HG02588 (cell line): ENCODE results near the gene KCNE2.
A peak's percentile ranks its signal among the peaks of the same experiment; 100 is the strongest.

Experiments used
- ATAC-seq: cut with Tn5 transposase; IDR thresholded peaks from one replicate; pipeline ENCODE4 v1.9.1; 2021; ENCODE audit warnings: mild to moderate bottlenecking, moderate library complexity; ENCODE audit not compliant: unreplicated experiment

The KCNE2 gene, protein sequence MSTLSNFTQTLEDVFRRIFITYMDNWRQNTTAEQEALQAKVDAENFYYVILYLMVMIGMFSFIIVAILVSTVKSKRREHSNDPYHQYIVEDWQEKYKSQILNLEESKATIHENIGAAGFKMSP

GRCh38 chr21:34363733-34364132 lies at the start of gene KCNE2:
Gene KCNE2, plus strand, starts transcription at chr21:34364006. Its CDS starts 6,473 bp downstream, at chr21:34370479.
- no peak for ATAC-seq

GRCh38 chr21:34319585-34319984 lies 44.2 kb upstream of the KCNE2 start:
- ATAC-seq: no peak

DNA sequence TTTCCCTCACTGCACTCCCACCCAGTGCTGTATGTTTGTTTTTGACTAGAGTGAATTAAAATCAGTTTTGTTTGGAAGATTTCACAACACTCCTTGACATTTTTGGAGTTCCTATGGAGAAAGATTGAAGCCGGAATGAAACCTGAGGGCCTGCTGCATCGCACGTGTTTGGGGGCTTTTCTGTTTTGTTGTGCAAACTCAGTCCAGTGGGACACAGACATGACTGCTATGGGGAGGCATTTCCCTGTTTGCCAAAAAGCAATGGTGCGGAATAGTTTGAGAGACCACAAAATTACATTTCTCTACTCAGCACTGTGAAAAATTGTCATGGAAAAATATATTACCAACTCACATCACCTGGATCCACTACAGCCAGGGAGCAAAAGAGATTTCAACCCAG lies 43.8 kb upstream of the KCNE2 start:
- no peak for ATAC-seq

DNA sequence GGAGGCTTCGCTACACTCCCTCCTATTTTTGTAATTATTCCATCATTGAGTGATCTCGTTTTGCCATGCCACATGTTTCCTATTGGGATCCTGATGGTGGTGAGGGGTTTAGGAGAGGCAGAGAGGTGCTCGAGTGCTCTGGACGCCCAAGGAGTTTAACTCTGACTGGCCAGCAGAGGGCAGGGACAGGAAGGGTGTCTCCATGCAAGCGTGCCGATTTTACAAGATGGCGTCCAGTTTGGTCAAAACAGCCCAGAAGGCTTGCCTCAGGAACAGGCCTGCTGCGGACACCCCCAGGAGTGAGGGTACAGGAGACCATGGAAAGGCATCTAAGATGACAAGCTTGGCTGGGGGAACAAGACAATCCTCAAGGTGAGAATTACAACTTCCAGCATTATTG lies 33.8 kb upstream of the KCNE2 start:
- no peak for ATAC-seq

DNA sequence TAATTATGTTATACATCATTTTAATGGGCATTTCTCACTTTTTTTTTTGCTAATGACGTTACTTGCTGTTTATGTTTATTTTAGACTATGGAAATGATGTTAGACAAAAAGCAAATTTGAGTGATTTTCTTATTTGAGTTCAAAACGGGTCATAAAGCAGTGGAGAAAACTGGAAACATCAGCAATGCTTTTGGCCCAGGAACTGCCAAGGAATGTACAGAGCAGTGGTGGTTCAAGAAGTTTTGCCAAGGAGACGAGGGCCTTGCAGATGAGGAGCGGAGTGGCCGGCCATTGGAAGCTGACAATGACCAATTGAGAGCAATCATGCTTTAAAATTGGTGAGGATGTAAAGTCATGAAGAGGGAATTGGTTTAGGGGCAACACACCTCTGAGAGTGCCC lies 32.1 kb upstream of the KCNE2 start:
- ATAC-seq: no peak

- ATAC-seq: no peak
Observed at GRCh38 chr21:34332347-34332746, 31.5 kb upstream of the KCNE2 start.

- ATAC-seq: no peak
Observed at GRCh38 chr21:34333121-34333739, 30.6 kb upstream of the KCNE2 start.

- ATAC-seq: no peak
Observed at GRCh38 chr21:34335316-34335715, 28.5 kb upstream of the KCNE2 start.

DNA sequence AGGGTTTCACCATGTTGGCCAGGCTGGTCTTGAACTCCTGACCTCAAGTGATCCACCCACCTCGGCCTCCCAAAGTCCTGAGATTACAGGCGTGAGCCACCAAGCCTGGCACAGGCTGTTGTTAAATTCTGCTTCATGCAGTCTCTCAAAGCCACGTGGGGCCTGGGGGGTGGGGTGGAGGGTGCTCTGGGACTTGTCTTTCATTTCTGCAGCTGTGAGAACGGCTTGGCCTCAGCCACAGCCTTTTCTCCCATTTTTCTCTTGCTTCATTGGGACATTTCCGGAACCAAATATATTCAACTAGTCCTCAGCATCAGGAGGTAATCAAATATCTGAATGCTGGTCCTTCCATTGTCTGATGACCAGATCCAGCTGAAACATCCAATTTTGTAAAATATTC lies 27.6 kb upstream of the KCNE2 start:
- no peak for ATAC-seq

- no peak for ATAC-seq
Observed at GRCh38 chr21:34336756-34337391, 26.9 kb upstream of the KCNE2 start.

GRCh38 chr21:34337741-34338140 lies 26.1 kb upstream of the KCNE2 start:
- no peak for ATAC-seq

DNA sequence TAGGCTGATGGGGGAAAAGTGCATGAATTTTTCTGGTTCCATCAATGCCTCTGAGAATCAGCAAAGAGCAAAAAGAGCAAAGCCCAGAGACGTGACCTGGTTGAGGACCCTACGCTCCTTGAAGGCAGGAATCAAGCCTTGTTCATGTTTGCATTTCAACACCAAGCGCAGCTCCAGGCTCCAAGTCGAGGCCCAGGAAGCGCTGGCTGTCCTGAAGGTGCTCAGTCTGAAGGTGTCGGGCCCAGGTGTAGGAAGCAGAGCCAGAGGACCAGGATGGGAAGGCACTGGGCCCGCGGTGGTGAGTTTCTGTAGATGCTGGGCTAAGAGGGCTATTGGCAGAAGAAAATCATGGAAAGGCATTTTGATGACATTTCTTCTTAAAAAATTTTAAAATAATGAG lies 25.6 kb upstream of the KCNE2 start:
- ATAC-seq: no peak

GRCh38 chr21:34340061-34340460 lies 23.7 kb upstream of the KCNE2 start:
- ATAC-seq: no peak

GRCh38 chr21:34342476-34342875 lies 21.3 kb upstream of the KCNE2 start:
- no peak for ATAC-seq

DNA sequence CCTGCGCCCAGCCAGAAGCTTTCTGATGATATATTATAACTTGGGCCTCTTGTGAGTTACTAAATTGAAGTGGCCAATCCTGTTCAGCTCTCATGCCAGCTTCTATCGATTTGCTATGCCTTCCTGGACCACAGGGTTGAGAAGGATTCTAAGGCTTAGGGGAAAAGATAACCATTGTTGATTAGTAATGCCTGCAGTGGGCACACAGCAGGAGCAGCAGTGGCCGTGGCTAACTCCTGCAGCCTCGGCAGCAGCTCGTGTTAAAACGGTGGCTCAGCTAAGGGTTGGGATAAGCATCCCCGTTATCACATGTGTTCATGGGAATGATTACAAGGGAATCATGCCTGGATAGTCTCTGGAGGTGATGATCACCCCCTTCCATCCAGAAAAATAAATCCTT lies 20.5 kb upstream of the KCNE2 start:
- ATAC-seq: no peak

DNA sequence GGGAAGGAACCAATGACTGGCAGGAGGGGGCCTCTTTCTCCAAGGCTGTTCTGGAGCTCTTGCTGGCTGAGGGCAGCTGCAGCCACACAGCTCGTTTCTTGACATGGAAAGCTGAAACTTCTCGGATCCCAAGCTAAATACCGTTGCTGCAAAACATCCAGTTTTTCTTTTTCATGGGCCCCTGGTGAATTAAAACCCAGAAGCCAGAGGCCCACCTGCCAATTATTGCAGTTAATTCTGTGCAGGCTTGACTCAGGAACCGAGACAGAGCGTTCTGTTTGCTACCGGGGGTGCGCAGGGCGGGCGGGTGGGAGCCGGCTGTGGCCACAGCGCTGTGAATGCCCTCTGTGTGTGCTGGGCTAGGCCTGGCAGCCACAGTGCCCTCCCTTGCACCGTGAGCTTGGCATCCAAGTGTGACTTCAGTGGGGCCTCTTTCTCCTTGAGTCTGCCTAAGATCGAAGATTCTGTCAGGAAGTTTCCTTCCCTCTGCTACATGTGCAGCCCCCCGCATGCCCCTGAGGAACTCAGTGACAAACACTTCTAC lies 19.9 kb upstream of the KCNE2 start:
- no peak for ATAC-seq

DNA sequence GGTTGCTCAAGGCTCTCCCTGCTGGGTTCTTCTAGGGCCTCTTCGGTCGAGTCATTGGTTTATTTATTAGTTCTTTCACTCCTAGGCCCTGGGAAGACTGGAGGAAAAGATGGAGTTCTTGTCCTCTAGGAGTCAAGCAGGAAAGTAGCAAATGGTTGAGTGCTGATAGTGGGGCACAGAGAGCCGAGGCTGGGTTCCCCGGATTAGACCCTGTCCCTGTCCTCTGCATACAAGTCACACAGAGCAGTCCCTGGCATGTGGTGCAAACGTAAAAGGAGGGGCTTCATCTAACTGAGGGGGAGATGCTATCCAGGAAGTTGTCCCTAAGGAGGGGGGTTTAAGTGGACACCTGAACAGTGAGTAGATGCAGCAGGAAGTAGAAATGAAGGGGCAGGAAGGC lies 19.2 kb upstream of the KCNE2 start:
- no peak for ATAC-seq

DNA sequence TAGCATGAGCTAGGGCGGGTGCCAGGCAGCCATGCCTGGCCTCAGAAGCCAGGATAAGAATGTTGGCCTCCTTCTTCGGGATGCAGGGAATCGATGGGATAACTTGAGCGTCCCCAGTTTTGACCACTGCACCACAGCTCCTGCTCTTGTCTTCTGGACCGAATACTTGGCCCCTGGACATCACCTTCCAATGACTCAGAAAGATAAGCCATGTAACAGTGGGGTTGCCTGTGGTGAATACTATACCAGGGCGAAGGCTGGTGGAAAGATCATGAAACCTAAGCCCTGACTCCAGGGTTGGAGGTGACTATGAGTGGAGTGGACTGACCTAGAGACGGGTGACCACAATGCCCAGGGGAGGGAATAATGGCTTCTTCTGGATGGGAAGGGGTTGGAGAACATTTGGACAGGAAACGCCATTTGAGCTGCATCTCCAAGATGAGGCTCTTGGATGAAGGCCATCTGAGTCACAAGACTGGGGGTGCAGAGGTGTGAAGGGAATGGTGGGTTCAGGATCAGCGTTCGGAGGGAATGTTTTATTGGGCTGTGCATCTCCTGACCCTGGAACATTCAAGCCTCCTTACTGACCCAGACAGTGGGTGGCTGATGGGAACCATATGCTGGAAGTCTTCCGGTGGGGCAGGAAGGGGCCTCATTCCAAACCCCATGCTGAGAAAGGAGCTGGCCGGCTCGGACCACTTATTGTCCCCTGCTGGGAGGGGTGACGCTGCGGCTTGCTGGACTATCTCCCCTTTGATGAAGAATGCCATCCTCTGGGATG lies 18.5 kb upstream of the KCNE2 start:
- no peak for ATAC-seq

- no peak for ATAC-seq
Observed at GRCh38 chr21:34345892-34346291, 17.9 kb upstream of the KCNE2 start.

DNA sequence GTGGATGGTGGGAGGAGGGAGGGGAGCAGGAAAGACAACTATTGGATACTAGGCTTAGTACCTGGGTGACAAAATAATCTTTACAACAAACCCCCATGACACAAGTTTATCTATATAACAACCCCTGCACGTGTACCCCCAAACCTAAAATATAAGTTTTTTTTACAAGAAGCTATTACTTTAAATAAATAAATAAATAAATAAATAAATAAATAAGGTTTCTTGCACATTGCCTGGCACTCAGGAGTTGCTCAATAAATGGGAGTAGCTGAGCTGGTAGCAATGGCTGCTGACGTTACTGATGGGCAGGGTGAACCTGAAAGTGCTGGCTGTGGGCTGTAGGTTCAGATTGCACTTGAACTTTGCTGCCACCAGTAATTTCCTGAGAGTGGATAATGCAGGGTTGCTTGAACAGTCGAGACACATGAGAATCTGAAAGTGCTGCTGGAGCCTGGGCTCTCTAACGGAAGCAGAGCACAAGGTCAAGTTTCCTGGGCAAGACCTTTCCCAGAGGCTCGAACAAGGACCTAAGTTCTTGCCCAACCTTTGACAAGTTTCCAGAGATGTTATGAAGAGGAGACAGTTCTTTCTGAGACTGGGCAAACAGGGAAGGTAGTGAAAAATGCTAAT lies 14.8 kb upstream of the KCNE2 start:
- ATAC-seq: no peak

DNA sequence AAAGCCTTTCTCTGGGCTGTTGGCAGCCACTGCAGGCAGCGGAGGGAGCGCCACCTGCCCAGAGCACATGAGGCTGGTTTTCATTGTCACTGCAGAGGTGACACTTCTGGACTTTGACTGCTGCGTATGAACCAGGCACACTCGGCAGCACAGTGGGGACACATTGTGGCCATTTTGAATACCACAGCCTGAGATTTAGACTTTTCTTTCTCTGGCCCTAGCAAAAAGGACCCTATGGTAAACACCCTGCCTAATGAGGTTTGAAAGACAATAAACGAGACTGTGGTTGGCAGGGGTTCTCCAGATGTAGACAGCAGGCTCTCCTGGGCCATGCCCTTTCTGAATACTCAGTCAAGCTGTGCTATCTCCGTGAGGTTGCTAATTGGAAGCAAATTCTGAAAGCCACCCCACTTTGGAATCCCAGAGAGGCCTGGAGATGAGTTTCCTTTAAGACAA lies 12.0 kb upstream of the KCNE2 start:
- ATAC-seq: peak; percentile 55
